ENCODE measurements around the gene C2CD2. TPM values are rescaled to one million over a fixed set of nuclear protein-coding genes. Genes with fewer than 3 reads are reported as not detected.

C2CD2 gene
- total and polyA plus RNA-seq, 10 of the 15 experiments (the other 5 are each of a cell fraction or from before 2014, with no cell fraction given) = 2.2 to 30.9 (median 9.9) TPM

DNA sequence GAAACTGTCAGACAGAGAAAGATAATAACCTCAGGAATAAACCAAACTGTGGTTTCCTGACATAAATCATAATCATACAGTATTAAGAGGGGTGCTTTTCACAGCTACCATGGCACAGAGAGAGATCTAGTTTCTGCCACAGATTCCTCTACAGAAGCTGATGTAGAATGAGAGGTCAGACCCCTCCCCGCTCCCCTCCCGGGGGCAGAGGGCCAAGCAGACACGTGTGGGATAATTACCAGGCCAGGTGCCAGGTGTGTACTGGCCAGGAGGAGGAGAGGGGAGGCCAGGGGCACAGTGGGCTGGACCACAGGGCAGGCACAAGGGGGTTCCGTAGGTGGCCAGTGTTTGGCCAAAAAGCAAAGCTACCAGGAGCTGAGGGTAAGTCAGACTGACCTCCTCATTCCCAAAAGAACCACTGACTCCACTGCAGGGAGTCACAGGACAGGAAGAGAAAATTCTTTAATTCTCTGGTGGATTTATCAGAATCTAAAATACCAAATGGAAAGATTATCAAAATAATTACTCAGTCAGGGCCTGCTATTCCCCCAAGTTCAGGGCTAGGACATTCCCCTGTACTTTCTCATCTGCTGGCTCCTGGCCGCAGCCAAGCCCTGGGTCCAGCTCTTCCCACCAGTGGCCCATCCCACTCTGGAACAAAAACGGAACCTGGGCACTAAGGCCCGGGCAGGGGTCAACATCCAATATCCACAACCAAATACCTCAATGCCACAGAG, 30.0 kb downstream of the C2CD2 start:
- peak; percentile 22 for ATAC-seq
- Histone ChIP-seq H3K79me2 (ENCODE audit: control insufficient read depth, insufficient read depth, low read length) (peaks cover 45% of the 10 kb centered on the region), H3K27me3 (replicated peaks in 1 of 2; ENCODE audit: control insufficient read depth in 2 of 2, insufficient read depth in 2 of 2, low read length in 1 of 2) (no peaks in the 10 kb centered on the region), H2AFZ (ENCODE audit: control insufficient read depth, low read depth, low read length) (no peak overlapping the region), H4K20me1 (ENCODE audit: control insufficient read depth, insufficient read depth) (no peaks in the 10 kb centered on the region), H3K36me3 (ENCODE audit: control insufficient read depth in 2 of 2, insufficient read depth in 2 of 2, low read length in 1 of 2) (no peaks in the 10 kb centered on the region; a peak in 1 of 4 replicates), H3K4me2 (ENCODE audit: control insufficient read depth, insufficient read depth) (peak overlapping the region; percentile 97), H3K9ac (ENCODE audit: control insufficient read depth, insufficient read depth, low read length) (peak overlapping the region; percentile 64), H3K4me3 (peak overlapping the region; percentile 81), H3K9me3 (replicated peaks; ENCODE audit: control insufficient read depth, insufficient read depth, low read length) (no peaks in the 10 kb centered on the region), H3K4me1 (ENCODE audit: control insufficient read depth, insufficient read depth, low read length) (peaks cover 57% of the 10 kb centered on the region), H3K27ac (ENCODE audit: control insufficient read depth, insufficient read depth) (peak overlapping the region; percentile 99)
- SMC1A ChIA-PET (ENCODE audit: uncharacterized antibody, unreplicated experiment) = interaction anchor here (0.6 to 5.3 kb wide), 13 partner anchors 9 to 336 kb away, joined by 3 to 51 read pairs (median 4); partner anchors contain the start of gene PRDM15
- RAD21 ChIA-PET (ENCODE audit: unreplicated experiment) = interaction anchor here (0.9 to 2.9 kb wide), 13 partner anchors 10 to 184 kb away, joined by 3 to 9 read pairs (median 4); no protein-coding TSS in a partner anchor
- CTCF ChIA-PET = interaction anchor here (0.8 to 4.9 kb wide), 6 partner anchors 29 to 194 kb away, joined by 3 to 15 read pairs (median 6); no protein-coding TSS in a partner anchor
- no peak for DNase-seq (ENCODE audit: low read depth, low spot score)
- BruUV-seq (replicated peaks) = no TSS peak
- no peak for FAIRE-seq
- POLR2A ChIA-PET = interaction anchor here (0.8 to 5.5 kb wide), 4 partner anchors 29 to 140 kb away, joined by 3 to 28 read pairs (median 8); partner anchors contain the start of genes PRDM15 and ZBTB21
- in situ Hi-C loops (cut with MboI) (no loop called here), intact Hi-C loops (cut with micrococcal nuclease; ENCODE audit: unreplicated experiment) (loop anchor here (5.0 to 10.0 kb wide), 2 partner anchors 36 to 191 kb away; no protein-coding TSS in a partner anchor)
- WGBS (ENCODE audit: insufficient coverage, insufficient replicate concordance, low lambda C conversion rate, missing lambda C conversion rate) = 64% methylated on average over 7 of the region's 7 CpGs
- no peak for TF ChIP-seq CHD1 (IDR thresholded peaks at IDR 0.05; ENCODE audit: low read depth, low read length)
- TF ChIP-seq RELA (IDR thresholded peaks at IDR 0.05; ENCODE audit: borderline replicate concordance, partially characterized antibody) = no peak
- TF ChIP-seq ZZZ3 (IDR thresholded peaks at IDR 0.05; ENCODE audit: control insufficient read depth, insufficient read length, low read depth) = no peak
- TF ChIP-seq ZBTB40 (IDR thresholded peaks at IDR 0.05; ENCODE audit: borderline replicate concordance) = no peak
- no peak for TF ChIP-seq TARDBP (IDR thresholded peaks at IDR 0.05; ENCODE audit: borderline replicate concordance)
- TF ChIP-seq, protein P1, sequence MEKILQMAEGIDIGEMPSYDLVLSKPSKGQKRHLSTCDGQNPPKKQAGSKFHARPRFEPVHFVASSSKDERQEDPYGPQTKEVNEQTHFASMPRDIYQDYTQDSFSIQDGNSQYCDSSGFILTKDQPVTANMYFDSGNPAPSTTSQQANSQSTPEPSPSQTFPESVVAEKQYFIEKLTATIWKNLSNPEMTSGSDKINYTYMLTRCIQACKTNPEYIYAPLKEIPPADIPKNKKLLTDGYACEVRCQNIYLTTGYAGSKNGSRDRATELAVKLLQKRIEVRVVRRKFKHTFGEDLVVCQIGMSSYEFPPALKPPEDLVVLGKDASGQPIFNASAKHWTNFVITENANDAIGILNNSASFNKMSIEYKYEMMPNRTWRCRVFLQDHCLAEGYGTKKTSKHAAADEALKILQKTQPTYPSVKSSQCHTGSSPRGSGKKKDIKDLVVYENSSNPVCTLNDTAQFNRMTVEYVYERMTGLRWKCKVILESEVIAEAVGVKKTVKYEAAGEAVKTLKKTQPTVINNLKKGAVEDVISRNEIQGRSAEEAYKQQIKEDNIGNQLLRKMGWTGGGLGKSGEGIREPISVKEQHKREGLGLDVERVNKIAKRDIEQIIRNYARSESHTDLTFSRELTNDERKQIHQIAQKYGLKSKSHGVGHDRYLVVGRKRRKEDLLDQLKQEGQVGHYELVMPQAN (conservative IDR thresholded peaks at IDR 0.05) = no peak
- no peak for TF ChIP-seq JUNB (IDR thresholded peaks at IDR 0.05)
- TF ChIP-seq IKZF1 (conservative IDR thresholded peaks at IDR 0.05) = no peak
- no peak for TF ChIP-seq GATAD2B (conservative IDR thresholded peaks at IDR 0.05; ENCODE audit: low read depth)
- TF ChIP-seq SKIL (IDR thresholded peaks at IDR 0.05; ENCODE audit: low read depth, poor library complexity, severe bottlenecking) = no peak
- no peak for TF ChIP-seq TCF12 (IDR thresholded peaks at IDR 0.05; ENCODE audit: low read depth, low read length)
- TF ChIP-seq CREM (IDR thresholded peaks at IDR 0.05; ENCODE audit: low read depth) = no peak
- no peak for TF ChIP-seq CREB1 (IDR thresholded peaks at IDR 0.05; ENCODE audit: low read depth)
- no peak for TF ChIP-seq JUND (IDR thresholded peaks at IDR 0.05; ENCODE audit: low read depth, low read length)
- TF ChIP-seq BHLHE40 (IDR thresholded peaks at IDR 0.05; ENCODE audit: borderline replicate concordance in 1 of 2, low read depth in 2 of 2, low read length in 1 of 2) = peak; percentile 12 to 71; a peak in 3 of 4 replicates

Data from GM12878 (cell line).